NCI-H146 treated with DMSO at 0.1 percent for 48 hours (cell line): ENCODE data around the gene SSX2.
"Not testable (repeated sequence)": the region's sequence is repeated elsewhere in the genome, so short reads cannot be mapped to it uniquely, and the experiment has no call there.

ENCODE experiments used
- DNase-seq: peaks from one replicate; lab custom pipeline; 2025; ENCODE audit not compliant: unreplicated experiment; lab: John Stamatoyannopoulos, UW

The SSX2 gene

GRCh38 chrX:52707078-52707477, at the start of gene SSX2:
Gene SSX2 (minus strand): TSS chrX:52707178. CDS start chrX:52705749, 1,429 bp downstream.
- DNase-seq: not testable (repeated sequence)

DNA sequence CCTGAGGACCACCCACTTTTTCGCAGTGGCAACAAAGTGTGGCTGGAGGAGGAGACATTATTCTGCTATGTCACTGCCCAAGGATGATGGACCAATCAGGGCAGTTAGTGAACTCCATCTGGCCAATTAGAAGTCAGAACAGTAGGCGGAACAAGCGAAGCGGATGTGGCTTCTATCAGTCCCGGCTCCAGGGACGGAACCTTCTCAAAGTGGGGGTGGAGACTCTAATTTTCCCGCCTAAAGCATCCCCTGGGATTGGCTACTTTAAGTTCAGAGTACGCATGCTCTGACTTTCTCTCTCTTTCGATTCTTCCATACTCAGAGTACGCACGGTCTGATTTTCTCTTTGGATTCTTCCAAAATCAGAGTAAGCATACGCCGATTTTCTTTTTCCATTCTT, 44.0 kb upstream of the SSX2 start, which contains the start of gene SSX2B:
Gene SSX2B, plus strand, starts transcription at position 301 of the 400 bp plus-strand sequence. CDS start 1,429 bp downstream, outside the sequence.
- DNase-seq: not testable (repeated sequence)

- not testable (repeated sequence) for DNase-seq
These were observed 14.9 kb downstream of the SSX2 start for GRCh38 chrX:52692034-52692433.

GRCh38 chrX:52662218-52662617, 44.8 kb downstream of the SSX2 start:
- DNase-seq: not testable (repeated sequence)

GRCh38 chrX:52655475-52655874, 51.5 kb downstream of the SSX2 start:
- DNase-seq: not testable (repeated sequence)

GRCh38 chrX:52654800-52655199, 52.2 kb downstream of the SSX2 start, which contains the start of gene SSX7:
Gene SSX7 (minus strand): TSS chrX:52654900. CDS start chrX:52653472, 1,428 bp downstream.
- DNase-seq: not testable (repeated sequence)

- DNase-seq: not testable (repeated sequence)
These were observed 56.3 kb downstream of the SSX2 start for GRCh38 chrX:52650676-52651075.

DNA sequence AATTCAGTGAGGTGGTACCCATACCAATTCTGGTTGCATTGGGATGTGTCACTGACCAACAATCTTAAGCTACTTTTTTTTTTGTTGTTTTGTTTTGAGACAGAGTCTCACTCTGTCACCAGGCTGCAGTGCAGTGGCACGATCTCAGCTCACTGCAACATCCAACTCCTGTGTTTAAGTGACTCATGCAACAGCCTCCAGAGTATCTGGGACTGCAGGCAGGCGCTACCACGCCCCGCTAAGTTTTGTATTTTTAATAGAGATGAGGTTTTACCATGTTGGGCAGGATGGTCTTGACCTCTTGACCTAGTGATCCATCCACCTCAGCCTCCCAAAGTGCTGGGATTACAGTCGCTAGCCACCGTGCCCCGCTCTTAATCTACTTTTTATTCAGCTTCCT, 58.0 kb downstream of the SSX2 start:
- not testable (repeated sequence) for DNase-seq
